AG10803 (cell line): Measurements from ENCODE around the gene WWOX.

ENCODE experiments used
- DNase-seq: peaks from one replicate; pipeline ENCODE4 v3.0.0; 2010; ENCODE audit warnings: low read depth
- H3K4me3 ChIP-seq: 2 replicates; pipeline ENCODE4 v1.5.1; 2011; ENCODE audit warnings: mild to moderate bottlenecking, low read length, control low read depth
- TF ChIP-seq, protein P1 (sequence below): conservative IDR thresholded peaks from 2 replicates; pipeline ENCODE4 v1.5.1; 2011; ENCODE audit warnings: mild to moderate bottlenecking, low read length, control low read depth, inconsistent platforms

The WWOX gene

DNA sequence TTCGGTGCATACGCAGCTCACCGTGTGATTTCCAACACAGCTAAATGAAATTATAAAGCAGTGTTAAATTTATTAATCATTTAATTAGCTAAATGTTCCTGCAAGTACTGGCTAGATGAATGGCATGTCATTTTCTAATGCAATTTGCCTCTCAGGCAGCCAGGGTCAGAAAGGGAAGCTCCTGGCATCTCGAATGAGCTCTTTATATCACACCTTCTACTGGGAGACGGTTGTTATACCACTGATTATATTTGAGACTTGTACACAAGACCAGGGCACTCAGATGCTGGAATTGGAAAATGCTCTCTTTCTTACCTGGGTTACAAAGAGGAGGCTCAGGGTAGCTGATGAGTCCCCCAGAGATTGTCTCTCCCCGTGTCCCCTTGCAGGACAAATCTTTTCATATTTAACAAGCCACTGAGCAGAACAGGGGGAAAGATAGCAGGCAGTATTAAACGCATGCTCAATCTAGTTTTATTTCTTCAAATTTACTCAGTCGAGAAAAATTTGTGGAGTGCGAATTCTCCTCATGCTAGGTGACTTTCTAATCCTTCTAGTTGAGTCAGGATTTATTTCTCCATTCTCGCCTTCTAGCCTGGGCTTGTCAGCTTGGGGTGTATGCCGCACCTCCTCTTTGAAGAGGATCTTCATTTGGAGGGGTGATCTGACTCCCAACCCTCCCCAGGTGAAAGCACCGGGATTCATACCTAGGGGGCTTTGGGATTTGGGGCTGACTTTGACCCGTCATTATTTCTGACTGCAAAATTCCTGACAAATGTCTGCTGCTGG is 1060.0 kb downstream of the WWOX start:
- DNase-seq = no peak
- TF ChIP-seq, protein P1, sequence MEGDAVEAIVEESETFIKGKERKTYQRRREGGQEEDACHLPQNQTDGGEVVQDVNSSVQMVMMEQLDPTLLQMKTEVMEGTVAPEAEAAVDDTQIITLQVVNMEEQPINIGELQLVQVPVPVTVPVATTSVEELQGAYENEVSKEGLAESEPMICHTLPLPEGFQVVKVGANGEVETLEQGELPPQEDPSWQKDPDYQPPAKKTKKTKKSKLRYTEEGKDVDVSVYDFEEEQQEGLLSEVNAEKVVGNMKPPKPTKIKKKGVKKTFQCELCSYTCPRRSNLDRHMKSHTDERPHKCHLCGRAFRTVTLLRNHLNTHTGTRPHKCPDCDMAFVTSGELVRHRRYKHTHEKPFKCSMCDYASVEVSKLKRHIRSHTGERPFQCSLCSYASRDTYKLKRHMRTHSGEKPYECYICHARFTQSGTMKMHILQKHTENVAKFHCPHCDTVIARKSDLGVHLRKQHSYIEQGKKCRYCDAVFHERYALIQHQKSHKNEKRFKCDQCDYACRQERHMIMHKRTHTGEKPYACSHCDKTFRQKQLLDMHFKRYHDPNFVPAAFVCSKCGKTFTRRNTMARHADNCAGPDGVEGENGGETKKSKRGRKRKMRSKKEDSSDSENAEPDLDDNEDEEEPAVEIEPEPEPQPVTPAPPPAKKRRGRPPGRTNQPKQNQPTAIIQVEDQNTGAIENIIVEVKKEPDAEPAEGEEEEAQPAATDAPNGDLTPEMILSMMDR = no peak
- no peak overlapping the region for H3K4me3 ChIP-seq

DNA sequence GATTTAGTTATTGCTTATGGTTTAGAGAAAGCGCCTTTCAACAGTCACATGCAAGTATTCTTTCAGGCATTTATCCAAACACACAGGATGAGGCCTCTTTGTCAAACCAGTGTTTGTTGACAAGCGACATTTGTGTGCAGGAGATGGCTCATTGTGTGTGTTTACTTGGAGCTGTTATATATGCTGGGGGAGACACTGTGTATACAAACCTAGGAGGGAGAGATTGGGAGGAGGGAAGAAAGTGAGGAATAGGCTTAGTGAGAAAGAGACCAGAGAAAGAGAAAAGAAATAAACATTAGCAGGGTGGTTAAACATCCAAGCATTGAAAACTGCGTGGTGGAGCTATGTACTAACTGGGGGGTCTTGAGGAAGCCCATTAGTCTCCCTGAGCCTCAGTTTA is 1063.5 kb downstream of the WWOX start:
- no peak overlapping the region for H3K4me3 ChIP-seq
- TF ChIP-seq, protein P1 = no peak
- no peak for DNase-seq

DNA sequence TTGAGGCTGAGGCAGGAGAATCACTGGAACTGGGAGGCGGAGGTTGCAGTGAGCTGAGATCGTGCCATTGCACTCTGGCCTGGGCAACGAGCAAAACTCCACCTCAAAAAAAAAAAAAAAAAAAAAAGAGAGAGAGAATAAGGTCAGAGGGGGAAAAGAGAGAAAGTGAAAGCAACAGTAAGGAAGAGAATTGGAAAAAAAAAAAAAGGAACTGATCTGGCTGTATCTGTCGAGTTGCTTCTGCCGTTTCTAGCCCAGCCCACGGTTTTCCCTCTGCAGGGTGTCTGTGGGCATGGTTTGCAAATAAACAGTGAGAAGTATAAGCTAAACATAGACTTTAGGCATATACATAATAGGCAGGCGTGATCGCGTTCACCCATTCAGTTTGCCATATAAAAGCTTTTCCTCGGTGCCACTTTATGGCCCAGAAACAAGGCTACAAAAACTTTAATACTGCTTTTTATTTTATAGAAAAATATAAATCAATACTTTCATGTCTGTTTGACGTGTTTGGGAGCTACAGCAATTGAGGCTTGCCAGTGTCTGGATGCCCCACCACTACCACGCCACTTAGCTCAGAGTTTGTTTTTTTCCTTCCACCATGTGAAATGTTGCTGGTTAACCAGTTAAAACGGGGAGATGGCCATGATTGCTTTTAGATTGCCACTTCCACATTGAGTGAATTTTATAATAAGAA is 1064.4 kb downstream of the WWOX start:
- no peak for DNase-seq
- TF ChIP-seq, protein P1 = no peak
- H3K4me3 ChIP-seq = no peak overlapping the region

DNA sequence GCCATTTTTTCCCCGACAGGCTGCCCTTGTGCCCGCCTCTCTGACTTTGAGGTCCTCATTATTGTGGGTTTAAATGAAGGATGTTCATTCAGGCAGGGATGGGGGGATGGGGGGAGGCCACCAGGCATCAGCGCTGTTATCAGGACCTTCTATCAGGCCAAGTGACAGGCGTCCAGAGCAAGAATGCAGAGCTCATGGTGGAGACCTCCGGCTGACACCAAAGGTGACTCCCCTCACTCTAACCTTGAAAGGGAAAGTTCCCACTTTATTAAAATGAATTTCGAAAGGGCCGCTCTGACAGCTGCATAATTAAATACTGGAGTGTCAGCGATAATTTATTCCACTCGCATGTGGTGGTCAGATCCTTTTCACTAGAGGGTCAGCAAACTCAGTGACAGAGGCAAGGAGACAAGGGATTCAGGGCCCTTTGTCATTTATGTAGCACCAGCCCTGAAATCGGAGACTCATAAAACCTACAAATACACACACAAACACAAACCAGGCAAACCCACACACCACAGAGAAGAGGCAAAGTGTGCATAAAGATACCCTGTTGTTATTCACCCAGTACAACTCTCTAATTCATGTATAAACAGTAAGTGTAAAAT is 1065.0 kb downstream of the WWOX start:
- TF ChIP-seq, protein P1 = no peak
- DNase-seq = no peak
- H3K4me3 ChIP-seq = no peak overlapping the region

DNA sequence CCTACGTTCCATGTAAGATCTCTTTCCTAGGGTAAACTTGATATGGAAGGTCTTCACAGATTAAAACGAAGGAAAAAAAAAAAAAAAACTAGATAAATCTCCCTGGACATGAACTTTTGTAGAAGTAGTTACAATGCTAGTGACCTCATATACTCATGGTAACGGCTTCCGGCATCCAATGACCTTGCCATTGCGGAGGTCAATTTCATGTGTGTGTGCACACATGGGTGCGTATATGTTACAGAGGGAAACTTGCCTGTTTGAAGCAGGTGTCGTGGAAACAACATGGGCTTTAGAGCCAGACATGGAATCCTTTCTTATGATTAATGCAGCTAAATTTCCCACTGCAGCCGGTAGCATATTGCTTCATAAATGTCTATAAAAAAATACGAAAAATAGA is 1065.6 kb downstream of the WWOX start:
- TF ChIP-seq, protein P1 = no peak
- no peak overlapping the region for H3K4me3 ChIP-seq
- no peak for DNase-seq

DNA sequence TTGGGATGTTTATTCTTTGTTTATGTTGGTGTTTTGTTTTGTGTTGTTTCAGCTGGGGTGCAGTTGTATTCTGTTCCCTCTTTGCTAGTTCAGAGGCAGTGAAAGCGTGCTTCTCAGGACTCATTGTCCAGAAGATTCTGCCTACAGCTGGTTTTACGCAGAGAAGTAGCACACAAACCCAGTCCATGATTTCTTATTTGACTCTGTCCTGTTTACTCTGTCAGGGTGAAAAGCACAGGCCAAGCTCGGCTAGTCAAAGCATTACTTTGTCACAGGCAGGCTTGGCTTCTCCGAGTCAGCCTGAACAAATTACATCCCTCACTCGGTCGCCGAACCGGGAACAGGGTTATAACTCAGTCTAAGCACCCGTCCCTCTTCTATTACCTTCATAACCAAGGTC is 1066.1 kb downstream of the WWOX start:
- TF ChIP-seq, protein P1 = no peak
- no peak overlapping the region for H3K4me3 ChIP-seq
- DNase-seq = no peak
